Chondrocyte (in vitro differentiated cells): ENCODE results near the gene SPRED2. TPM values are rescaled to one million over a fixed set of nuclear protein-coding genes. Genes with fewer than 3 reads are reported as not detected.

ENCODE experiments used
- DNase-seq: peaks from one replicate; pipeline ENCODE4 v3.0.0; 2021; ENCODE audit warnings: mixed read lengths, low spot score
- H3K27ac Mint-ChIP-seq: one replicate; pipeline ENCODE4 v1.8.0; 2021; ENCODE audit warnings: mild to moderate bottlenecking, moderate library complexity, mixed read lengths; ENCODE audit not compliant: unreplicated experiment
- H3K27me3 Mint-ChIP-seq: 2 replicates; pipeline ENCODE4 v1.8.0; 2021; ENCODE audit warnings: low read depth, mixed read lengths
- H3K36me3 Mint-ChIP-seq: 2 replicates; pipeline ENCODE4 v1.8.0; 2021; ENCODE audit warnings: low read depth, mixed read lengths
- H3K4me1 Mint-ChIP-seq: 2 replicates; pipeline ENCODE4 v1.8.0; 2021; ENCODE audit warnings: low read depth, mild to moderate bottlenecking, mixed read lengths
- H3K4me3 Mint-ChIP-seq: one replicate; pipeline ENCODE4 v1.8.0; 2021; ENCODE audit warnings: mild to moderate bottlenecking, moderate library complexity, mixed read lengths; ENCODE audit not compliant: unreplicated experiment
- H3K9me3 Mint-ChIP-seq: 2 replicates; pipeline ENCODE4 v1.8.0; 2021; ENCODE audit warnings: low read depth, mixed read lengths
- total RNA-seq: library from RNA; stranded (reverse); gene quantifications from 3 replicates; pipeline ENCODE4 v1.2.1, GENCODE V29; 2021
- TF ChIP-seq, protein P1 (sequence below): fragments of 200-600 bp; sonication (generic); IDR thresholded peaks from 2 replicates; pipeline ENCODE4 v1.5.0; 2021; ENCODE audit warnings: antibody characterized with exemption, mild to moderate bottlenecking, moderate library complexity

Gene SPRED2
- total RNA-seq, 1 donor from 2014 or later, result 23.1 TPM

GRCh38 chr2:65268957-65269356 lies 163.4 kb downstream of the SPRED2 start:
- no peaks in the 10 kb centered on the region for H3K9me3 Mint-ChIP-seq
- H3K36me3 Mint-ChIP-seq, result peaks cover 31% of the 10 kb centered on the region
- H3K27me3 Mint-ChIP-seq, result no peaks in the 10 kb centered on the region
- TF ChIP-seq, protein P1, sequence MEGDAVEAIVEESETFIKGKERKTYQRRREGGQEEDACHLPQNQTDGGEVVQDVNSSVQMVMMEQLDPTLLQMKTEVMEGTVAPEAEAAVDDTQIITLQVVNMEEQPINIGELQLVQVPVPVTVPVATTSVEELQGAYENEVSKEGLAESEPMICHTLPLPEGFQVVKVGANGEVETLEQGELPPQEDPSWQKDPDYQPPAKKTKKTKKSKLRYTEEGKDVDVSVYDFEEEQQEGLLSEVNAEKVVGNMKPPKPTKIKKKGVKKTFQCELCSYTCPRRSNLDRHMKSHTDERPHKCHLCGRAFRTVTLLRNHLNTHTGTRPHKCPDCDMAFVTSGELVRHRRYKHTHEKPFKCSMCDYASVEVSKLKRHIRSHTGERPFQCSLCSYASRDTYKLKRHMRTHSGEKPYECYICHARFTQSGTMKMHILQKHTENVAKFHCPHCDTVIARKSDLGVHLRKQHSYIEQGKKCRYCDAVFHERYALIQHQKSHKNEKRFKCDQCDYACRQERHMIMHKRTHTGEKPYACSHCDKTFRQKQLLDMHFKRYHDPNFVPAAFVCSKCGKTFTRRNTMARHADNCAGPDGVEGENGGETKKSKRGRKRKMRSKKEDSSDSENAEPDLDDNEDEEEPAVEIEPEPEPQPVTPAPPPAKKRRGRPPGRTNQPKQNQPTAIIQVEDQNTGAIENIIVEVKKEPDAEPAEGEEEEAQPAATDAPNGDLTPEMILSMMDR, result no peak
- no peak overlapping the region for H3K4me3 Mint-ChIP-seq
- peaks cover 30% of the 10 kb centered on the region for H3K4me1 Mint-ChIP-seq
- no peak overlapping the region for H3K27ac Mint-ChIP-seq
- DNase-seq, result no peak

DNA sequence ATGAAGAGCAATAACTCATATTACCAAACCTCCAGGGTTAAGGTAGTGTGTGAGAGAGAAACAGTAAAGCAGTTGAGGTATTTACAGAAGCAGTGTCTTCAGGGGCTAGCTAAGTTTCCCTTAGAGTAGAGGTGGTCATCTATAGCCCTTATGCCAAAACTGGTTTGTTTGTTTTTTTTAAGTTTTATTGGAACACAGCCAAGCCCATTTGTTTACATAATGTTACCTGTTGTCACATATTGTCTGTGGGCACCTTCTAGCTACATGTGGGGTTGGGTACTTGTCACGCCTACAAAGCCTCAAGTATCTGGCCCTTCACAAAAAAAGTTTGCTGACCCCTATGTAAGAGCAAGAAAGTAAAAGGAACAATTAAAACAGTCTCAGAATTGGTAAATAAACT lies 165.4 kb downstream of the SPRED2 start:
- Mint-ChIP-seq H3K4me1 (peaks cover 31% of the 10 kb centered on the region), H3K9me3 (no peaks in the 10 kb centered on the region), H3K4me3 (no peak overlapping the region), H3K36me3 (peaks cover 28% of the 10 kb centered on the region), H3K27me3 (no peaks in the 10 kb centered on the region), H3K27ac (peak overlapping the region; percentile 45)
- TF ChIP-seq, protein P1, result no peak
- no peak for DNase-seq

GRCh38 chr2:65265671-65266045 lies 166.7 kb downstream of the SPRED2 start:
- Mint-ChIP-seq H3K36me3 (peaks cover 31% of the 10 kb centered on the region), H3K9me3 (no peaks in the 10 kb centered on the region), H3K4me1 (peaks cover 45% of the 10 kb centered on the region), H3K27ac (no peak overlapping the region), H3K27me3 (no peaks in the 10 kb centered on the region), H3K4me3 (no peak overlapping the region)
- DNase-seq, result no peak
- TF ChIP-seq, protein P1, result no peak

DNA sequence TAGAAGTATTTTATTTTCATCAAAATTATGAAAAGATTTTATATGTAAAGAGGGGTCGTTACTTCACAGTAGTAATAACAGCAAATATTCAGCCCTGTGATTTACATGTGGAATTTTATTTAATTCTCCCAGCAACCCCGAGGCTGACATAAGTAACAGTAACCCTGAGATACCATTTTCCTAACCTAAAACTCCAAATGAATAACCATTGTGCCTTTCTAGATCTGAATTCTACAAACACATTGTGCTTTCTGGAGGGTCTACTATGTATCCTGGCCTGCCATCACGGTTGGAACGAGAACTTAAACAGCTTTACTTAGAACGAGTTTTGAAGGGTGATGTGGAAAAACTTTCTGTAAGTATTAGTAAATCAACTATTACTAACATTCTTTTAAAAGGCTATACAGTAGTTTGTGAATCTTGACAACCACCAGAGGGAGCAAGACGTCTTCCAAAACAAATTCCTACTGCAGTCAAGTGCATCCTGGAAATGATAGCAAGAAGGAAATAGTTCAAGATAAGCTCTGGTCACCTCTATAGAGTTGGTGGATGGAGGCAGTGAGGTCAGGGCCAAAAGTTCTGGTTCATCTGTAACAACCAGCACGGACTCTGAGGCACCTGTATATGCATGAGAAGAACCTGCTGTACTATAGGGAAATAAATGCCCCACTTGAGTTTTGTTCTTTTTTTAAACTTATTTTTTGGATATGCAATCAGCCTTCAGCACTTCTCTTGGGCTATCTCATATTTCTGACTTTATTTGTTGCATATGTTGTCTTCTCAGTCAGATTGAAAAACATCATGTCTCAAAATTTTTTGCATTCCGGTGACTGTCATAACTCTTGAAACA lies 167.4 kb downstream of the SPRED2 start:
- DNase-seq, result no peak
- no peaks in the 10 kb centered on the region for H3K9me3 Mint-ChIP-seq
- peaks cover 31% of the 10 kb centered on the region for H3K36me3 Mint-ChIP-seq
- H3K27ac Mint-ChIP-seq, result peak overlapping the region; percentile 45
- no peak overlapping the region for H3K4me3 Mint-ChIP-seq
- peaks cover 45% of the 10 kb centered on the region for H3K4me1 Mint-ChIP-seq
- no peaks in the 10 kb centered on the region for H3K27me3 Mint-ChIP-seq
- TF ChIP-seq, protein P1, result peak; percentile 95

DNA sequence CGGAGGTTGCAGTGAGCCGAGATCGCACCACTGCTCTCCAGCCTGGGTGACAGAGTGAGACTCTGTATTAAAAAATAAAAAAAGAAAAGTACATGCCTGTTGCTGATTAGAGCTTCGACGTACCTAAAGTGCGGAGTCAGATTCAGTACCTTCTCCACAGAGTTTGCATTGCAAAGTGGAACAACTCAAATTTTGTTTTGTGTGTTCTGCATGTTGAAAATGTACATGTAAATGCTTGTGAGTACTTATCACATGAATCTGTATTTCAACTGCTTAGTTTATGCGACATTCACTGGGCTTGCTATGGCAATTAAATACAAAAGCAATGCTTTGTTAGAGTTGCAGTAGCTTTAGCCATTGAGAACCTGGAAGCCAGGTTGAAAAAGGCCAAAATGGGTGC lies 168.4 kb downstream of the SPRED2 start:
- Mint-ChIP-seq H3K4me1 (peaks cover 41% of the 10 kb centered on the region), H3K4me3 (no peak overlapping the region), H3K27ac (no peak overlapping the region), H3K36me3 (peaks cover 28% of the 10 kb centered on the region), H3K9me3 (no peaks in the 10 kb centered on the region), H3K27me3 (no peaks in the 10 kb centered on the region)
- DNase-seq, result no peak
- TF ChIP-seq, protein P1, result no peak
